ENCODE data around the gene SLC16A11. TPM values are rescaled to one million over a fixed set of nuclear protein-coding genes. Genes with fewer than 3 reads are reported as not detected.
A peak's percentile ranks its signal among the peaks of the same experiment; 100 is the strongest.

SLC16A11 gene
- total and polyA plus RNA-seq, 2 donors from 2014 or later: 2.1 to 7.8 TPM

DNA sequence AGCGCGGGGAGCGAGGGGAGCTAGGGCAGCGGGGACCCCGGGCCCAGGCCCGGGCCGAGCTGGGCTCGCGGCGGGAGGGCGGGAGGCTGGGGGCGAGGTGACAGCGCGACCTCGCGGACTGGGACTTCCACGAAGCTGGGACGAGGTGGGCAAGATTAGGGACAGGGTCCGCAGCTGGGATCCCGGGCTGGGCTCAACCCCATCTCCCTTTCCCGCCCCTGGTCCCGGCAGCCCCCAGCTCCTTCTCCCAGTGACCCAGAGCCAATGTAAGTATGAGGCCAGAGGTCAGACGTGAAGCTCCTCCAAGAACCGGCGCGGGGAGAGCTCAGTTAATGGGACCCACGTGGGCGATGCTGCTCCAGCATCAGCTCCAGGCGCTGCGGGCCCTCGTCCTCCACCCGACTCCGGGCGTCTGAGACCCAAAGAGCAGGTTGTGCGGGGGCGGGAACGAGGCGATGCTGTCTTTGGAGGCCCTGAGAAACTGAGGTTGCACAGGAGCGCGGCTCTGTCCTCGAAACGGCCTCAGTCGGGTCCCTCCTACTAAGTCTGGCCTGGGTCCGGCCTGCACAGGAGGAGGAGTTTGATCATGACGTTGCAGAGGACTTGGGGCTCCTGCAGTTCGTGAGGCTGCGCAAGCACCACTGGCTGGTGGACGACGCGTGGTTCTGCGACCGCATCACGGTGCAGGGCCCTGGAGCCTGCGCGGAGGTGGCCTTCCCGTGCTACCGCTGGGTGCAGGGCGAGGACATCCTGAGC, 47.5 kb downstream of the SLC16A11 start:
- H3K4me1 ChIP-seq (ENCODE audit: control insufficient read depth in 2 of 3, insufficient read depth in 2 of 3, low read depth in 1 of 3, low read length in 3 of 3): peaks cover 0 to 7% (median 0%) of the 10 kb centered on the region in 3 donors
- H3K9ac ChIP-seq (ENCODE audit: low read length in 3 of 3): no peak overlapping the region
- no peaks in the 10 kb centered on the region for H3K9me3 ChIP-seq (ENCODE audit: control insufficient read depth in 2 of 3, insufficient read depth in 1 of 3, low read length in 3 of 3)
- H3K4me3 ChIP-seq (ENCODE audit: low read length in 3 of 3): no peak overlapping the region
- no peak overlapping the region for H3K27ac ChIP-seq (ENCODE audit: low read depth in 2 of 2, low read length in 2 of 2)
- no peak for FAIRE-seq
- peak in 3 of 5 donors; percentile 22 to 77 (median 26) for DNase-seq
- intact Hi-C loops (cut with DNase I): no loop called here
- TF ChIP-seq, protein P1, sequence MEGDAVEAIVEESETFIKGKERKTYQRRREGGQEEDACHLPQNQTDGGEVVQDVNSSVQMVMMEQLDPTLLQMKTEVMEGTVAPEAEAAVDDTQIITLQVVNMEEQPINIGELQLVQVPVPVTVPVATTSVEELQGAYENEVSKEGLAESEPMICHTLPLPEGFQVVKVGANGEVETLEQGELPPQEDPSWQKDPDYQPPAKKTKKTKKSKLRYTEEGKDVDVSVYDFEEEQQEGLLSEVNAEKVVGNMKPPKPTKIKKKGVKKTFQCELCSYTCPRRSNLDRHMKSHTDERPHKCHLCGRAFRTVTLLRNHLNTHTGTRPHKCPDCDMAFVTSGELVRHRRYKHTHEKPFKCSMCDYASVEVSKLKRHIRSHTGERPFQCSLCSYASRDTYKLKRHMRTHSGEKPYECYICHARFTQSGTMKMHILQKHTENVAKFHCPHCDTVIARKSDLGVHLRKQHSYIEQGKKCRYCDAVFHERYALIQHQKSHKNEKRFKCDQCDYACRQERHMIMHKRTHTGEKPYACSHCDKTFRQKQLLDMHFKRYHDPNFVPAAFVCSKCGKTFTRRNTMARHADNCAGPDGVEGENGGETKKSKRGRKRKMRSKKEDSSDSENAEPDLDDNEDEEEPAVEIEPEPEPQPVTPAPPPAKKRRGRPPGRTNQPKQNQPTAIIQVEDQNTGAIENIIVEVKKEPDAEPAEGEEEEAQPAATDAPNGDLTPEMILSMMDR (IDR thresholded peaks at IDR 0.05; ENCODE audit: borderline replicate concordance, extremely low read depth, insufficient read depth): no peak
- peaks cover 2 to 13% (median 5%) of the 10 kb centered on the region in 3 donors for H3K36me3 ChIP-seq (ENCODE audit: control insufficient read depth in 2 of 3, insufficient read depth in 3 of 3, low read length in 3 of 3)
- H3K27me3 ChIP-seq (ENCODE audit: control insufficient read depth, insufficient read depth, low read length): no peaks in the 10 kb centered on the region

DNA sequence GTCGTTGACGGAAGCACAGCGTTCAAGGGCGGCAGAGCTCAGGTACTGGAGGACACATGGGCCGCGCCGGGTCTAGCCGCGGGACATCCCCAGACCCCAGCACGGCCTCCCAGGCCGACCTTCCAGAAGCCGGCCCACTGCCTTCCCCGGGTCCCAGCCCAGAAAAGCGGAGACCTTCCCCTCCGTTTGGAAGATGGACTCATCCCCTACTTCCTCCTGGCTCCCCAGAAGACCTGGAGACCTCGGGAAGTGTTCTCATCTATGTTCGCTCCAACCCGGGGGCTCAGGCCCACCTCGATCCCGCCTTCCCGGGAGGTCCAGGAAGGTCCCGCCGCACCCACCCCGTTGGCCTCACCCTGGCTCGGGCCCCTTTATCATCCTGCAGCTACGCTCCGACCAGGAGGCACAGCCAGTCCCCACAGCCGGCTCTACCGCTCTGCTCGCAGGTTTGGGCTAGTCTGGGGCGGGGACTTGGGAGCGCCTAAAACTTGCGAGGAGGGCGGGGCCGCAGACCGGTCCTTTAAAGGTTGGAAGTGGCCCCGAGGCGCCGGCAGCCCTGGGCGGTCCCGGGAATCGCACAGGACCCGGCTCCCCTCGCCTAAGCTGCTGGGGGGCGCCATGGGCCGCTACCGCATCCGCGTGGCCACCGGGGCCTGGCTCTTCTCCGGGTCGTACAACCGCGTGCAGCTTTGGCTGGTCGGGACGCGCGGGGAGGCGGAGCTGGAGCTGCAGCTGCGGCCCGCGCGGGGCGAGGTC, 48.2 kb downstream of the SLC16A11 start, which contains the start of gene ALOX12:
ALOX12 (plus strand) TSS at position 550 of the 756 bp plus-strand sequence; CDS start at position 619, 69 bp downstream.
- no peaks in the 10 kb centered on the region for H3K9me3 ChIP-seq (ENCODE audit: control insufficient read depth in 2 of 3, insufficient read depth in 1 of 3, low read length in 3 of 3)
- TF ChIP-seq, protein P1 (IDR thresholded peaks at IDR 0.05; ENCODE audit: borderline replicate concordance, extremely low read depth, insufficient read depth): no peak
- peak within 1 kb of the TSS in 1 of 3 donors; percentile 19 for H3K9ac ChIP-seq (ENCODE audit: low read length in 3 of 3)
- intact Hi-C loops (cut with DNase I): no loop called here
- no peaks in the 10 kb centered on the region for H3K27me3 ChIP-seq (ENCODE audit: control insufficient read depth, insufficient read depth, low read length)
- DNase-seq (peak; percentile 38 to 78 (median 45)), FAIRE-seq (no peak)
- peaks cover 2 to 6% (median 3%) of the 10 kb centered on the region in 3 donors for H3K36me3 ChIP-seq (ENCODE audit: control insufficient read depth in 2 of 3, insufficient read depth in 3 of 3, low read length in 3 of 3)
- H3K27ac ChIP-seq (ENCODE audit: low read depth in 2 of 2, low read length in 2 of 2): no peak within 1 kb of the TSS
- peaks cover 0 to 7% (median 0%) of the 10 kb centered on the region in 3 donors for H3K4me1 ChIP-seq (ENCODE audit: control insufficient read depth in 2 of 3, insufficient read depth in 2 of 3, low read depth in 1 of 3, low read length in 3 of 3)
- peak within 1 kb of the TSS in 1 of 3 donors; percentile 21 for H3K4me3 ChIP-seq (ENCODE audit: low read length in 3 of 3)

DNA sequence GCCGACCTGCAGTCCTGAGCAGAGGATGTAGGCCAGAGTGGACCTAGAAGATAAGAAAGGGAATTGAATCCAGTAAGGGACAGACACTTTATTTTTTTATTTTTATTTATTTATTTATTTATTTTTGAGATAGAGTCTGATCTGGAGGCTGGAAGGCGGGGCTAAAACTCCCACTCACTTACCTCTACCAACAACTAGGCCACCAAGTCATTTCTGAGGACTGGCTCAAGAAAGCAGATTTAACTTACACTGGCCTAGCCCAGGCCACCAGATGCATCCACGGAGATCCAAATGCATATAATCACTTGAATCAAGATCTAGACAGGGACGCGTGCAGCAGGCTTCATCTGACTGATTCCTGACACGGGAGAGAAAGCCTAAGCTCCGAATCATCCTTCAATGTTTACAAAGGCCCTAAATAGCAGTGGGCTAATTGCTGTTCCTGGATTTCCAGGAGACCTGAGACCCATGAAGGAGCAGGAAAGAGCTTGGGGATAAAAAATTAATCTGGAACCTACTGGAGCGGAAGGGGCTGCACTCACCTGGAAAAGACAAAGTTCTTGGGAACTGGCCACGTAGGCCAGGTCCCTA, 49.1 kb downstream of the SLC16A11 start:
- peak in 2 of 5 donors; percentile 38 to 43 for DNase-seq
- H3K4me3 ChIP-seq (ENCODE audit: low read length in 3 of 3): no peak overlapping the region
- no peak overlapping the region for H3K27ac ChIP-seq (ENCODE audit: low read depth in 2 of 2, low read length in 2 of 2)
- no peaks in the 10 kb centered on the region for H3K9me3 ChIP-seq (ENCODE audit: control insufficient read depth in 2 of 3, insufficient read depth in 1 of 3, low read length in 3 of 3)
- no peak for FAIRE-seq
- H3K36me3 ChIP-seq (ENCODE audit: control insufficient read depth in 2 of 3, insufficient read depth in 3 of 3, low read length in 3 of 3): peaks cover 0 to 4% (median 2%) of the 10 kb centered on the region in 3 donors
- H3K4me1 ChIP-seq (ENCODE audit: control insufficient read depth in 2 of 3, insufficient read depth in 2 of 3, low read depth in 1 of 3, low read length in 3 of 3): peaks cover 0 to 7% (median 0%) of the 10 kb centered on the region in 3 donors
- TF ChIP-seq, protein P1 (IDR thresholded peaks at IDR 0.05; ENCODE audit: borderline replicate concordance, extremely low read depth, insufficient read depth): no peak
- intact Hi-C loops (cut with DNase I): no loop called here
- no peaks in the 10 kb centered on the region for H3K27me3 ChIP-seq (ENCODE audit: control insufficient read depth, insufficient read depth, low read length)
- peak overlapping the region in 1 of 3 donors; percentile 19 for H3K9ac ChIP-seq (ENCODE audit: low read length in 3 of 3)
